ENCODE results near the gene FILIP1L.

FILIP1L gene

DNA sequence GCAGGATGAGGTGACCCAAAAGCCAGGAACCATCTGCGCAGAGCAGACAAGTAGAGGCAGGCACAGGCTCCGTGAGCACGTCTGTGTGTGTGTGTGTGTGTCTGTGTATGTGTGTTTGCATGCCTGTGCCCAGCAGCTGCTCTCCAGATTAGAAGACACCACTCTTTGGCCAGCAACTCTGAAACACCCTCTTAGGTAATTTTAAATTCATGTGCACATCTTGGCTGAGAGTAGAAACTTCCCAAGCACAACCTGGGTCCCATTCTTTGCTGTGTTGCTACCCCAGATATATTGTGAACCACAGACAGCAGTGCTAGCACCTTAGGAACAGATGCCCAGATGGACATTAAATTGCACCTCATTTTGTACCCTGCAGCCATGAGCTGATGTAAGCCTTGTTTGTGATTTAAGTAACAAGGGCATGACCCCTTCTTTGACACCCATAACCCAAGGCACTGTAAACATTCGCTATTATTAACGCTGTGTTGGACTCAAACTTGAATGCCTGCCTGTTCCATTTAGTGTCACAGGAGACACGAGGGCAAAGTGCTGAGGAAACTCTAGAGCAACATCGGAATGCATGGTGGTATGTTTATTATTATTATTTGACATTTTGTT lies at the start of gene FILIP1L:
FILIP1L (minus strand) TSS at position 89 of the 618 bp plus-strand sequence.
- DNase-seq: no peak

DNA sequence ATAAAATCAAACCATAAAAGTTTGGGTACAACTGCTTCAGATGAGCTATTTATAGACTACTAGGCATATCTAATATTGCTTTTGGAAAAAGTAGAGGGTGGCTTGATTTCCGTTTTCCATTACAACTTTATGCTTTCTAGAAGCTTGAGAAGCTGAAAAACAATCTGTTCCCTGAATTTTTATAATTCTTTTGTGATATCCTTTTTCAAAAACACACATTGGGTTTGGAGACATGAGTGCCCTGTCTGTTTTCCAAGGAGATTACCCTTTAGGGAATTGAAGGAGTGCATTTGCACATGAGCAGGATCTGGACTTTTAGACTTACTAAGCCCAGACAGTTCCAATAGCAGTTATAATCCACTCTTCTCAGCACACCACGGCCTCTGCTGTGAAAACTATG lies 49.5 kb upstream of the FILIP1L start:
- no peak for DNase-seq

DNA sequence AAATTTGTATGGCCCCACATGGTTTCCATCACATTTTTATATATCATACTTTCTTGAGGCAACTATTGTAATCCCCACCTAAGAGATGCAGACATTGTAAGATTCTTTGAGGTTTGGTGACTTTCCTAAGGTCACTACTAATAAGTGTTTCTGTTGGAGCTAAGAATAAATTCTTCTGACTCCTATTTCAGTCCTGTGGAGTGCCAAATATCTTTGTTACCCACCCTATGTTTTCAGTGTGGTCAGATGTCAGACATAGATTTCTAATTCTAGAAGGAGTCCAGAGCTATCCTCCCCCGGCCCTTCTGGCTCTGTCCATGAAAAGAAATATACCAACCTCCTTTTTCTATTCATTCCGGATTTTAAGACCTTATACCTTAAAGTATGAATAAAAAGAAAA lies 46.2 kb upstream of the FILIP1L start:
- no peak for DNase-seq

DNA sequence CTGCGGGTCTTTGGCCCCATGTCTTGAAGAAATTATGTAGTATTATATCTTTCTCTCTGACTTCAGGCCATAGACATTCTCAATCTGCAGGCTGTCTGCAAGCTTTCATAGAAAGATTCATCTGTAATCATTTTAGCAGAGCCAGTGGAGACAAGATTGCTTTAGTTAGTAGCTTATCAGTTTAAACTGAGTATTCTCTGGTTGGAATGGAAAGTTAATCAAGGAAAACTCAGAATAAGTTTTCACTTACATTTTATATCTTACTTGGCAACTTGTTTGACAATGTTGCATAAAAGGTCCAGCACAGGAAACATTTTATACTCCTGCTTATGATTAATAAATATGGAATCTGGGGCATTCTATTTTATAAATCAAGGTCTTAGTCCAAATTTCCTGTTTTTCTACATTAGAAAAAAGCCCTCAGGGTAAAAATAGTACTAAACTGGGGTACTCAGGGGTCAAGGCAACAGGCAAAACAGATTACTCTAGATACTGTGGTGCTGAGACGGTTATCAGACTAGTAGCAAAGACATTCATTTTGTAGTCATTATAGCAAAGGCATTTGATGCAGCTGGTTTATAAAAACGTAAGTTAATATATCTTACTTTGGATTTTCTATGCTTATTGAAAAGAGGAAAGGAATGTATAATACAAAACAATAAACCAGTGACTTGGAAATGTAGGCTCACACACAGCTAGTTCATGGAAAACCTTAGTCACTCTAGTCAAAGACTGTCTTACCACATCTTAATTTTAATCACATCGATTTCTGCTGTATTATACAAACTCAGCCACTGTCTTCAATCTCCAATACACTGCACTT lies 45.2 kb upstream of the FILIP1L start:
- no peak for DNase-seq

DNA sequence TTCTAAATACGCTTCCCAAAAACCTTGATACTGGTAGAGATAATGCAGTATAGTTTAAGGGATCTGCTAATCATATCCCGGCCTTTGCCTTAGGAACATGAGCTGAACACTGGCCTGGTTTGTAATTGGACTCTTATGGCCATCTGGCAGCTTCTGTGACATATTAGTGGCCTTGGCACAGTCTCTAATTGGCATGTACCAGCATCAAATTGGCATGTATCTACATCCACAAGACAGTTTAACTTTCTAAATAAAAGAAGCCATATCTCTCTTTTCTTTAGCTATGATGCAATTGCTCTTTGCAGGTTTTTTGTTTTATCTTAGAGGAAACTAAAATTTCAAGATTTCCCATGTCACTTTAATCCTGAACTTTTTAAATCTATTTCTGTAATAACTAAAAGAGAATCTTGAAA lies 44.6 kb upstream of the FILIP1L start:
- DNase-seq: no peak

DNA sequence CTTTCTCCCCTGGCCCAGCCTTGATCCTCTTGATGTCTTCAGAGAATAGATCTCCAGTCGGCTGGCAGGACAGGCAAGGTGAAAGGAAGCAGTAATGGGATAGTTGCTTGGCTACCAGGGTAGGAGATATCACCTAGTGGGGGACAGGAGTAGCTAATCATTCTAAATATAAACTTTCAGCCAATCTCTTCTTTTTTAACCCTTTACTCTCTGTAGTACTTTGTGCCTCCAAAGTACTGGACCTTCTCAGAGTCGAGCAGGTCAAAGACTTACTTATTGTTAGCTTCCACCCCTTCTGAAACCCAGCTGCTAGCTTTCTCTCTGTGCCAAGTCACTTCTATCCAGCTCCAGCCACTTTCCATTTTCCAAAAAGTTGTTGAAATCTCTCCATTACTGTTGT lies 43.4 kb upstream of the FILIP1L start:
- no peak for DNase-seq

DNA sequence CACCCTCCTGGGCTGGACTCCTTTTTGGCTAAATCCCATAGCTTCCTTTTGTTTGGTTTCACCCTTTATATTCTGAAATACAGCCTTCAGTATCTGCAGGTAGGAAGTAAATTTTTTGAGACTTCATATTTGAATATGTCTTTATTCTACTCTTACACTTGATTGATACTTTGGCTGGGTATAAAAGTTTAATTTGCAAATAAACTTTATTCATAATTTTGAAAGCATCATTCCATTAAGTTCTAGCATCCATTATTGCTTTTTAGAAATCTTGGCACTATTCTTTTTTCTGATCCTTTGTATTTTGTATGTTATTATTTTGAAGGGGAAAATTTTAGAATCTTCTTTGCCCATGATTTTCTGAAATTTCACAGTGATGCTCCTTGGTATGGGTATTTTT lies 41.3 kb upstream of the FILIP1L start:
- no peak for DNase-seq

DNA sequence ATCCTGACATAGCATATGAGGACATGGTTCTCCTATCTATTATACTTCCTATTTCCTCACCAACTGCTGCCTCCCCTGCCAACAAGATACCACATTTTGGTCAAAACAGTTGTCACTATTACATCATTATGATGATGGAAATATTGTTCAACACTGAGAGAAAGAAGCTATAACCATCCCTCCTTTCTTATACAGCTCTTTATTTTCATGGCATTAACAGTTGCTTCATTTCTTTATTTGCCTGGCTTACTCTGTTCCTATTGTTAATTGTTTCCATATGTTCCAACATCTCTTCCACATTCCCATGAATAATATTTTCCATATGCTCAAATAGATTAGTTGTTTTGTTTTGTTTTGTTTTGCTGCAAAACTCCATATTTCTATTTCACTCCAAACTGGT lies 40.8 kb upstream of the FILIP1L start:
- no peak for DNase-seq

DNA sequence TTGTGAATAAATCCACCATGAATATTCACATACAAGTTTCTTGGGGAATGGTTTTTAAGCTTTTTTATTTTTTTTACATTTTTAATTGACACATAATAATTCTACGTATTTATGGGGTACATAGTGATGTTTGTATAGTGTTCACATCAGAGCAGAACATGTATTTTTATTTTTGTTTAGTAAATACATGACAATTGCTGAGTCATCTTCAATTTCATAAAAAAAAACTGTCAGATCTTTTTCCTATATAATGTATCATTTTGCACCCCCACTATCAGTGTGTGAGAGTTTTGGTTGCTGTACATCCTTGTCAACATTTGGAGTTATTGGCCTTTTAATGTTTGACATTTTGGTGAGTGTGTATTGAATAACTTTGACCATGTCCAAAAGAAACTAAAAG lies 39.9 kb upstream of the FILIP1L start:
- no peak for DNase-seq

DNA sequence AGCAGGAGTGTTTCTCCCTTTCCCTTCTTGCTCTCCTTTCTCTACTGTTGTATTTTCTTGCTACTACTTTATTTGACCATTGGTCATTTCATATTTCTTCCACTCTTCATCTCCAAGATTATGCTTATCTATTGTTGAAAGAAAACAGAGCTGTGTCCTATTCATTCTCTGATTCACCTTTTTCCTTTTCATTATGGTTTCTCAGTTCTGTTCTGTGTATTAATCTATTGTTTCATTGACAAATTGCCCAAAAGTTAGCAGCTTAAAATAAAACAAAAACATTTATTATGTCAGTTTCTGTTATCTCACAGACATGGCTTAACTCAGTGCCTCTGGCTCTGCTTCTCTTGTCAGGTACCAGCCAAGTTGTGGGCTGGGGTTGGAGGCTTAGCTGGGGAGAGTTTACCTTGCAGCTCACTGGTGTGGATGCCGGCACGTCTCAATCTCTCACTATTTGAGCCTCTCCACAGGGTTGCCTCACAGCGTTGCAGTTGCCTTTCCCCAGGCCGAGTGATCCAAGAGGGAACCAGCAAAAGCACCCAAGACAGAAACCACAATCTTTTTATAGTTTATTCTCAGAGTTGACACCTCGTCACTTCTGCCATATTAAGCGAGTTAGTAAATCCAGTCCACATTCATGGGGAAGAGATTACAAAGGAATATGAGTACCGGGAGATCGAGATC lies 36.9 kb upstream of the FILIP1L start:
- DNase-seq: no peak

DNA sequence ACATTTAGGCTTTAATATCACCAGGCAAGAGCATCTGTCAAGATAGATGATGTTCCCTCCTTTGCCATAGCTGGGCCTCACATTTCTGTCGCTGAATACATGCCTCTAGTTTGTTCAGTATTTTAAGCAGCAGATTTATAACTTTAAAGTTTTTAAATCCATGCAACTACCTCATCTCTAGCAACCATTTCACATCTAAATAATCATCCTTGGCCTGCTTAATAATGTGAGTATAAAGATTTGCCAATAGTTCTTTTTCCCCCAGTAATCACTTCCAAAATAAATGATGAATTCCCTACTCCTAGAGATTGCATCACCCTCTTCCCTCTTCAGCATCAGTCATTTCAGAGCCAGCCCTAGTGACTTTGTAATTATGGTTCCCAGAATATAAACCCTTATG lies 36.2 kb upstream of the FILIP1L start:
- DNase-seq: no peak

DNA sequence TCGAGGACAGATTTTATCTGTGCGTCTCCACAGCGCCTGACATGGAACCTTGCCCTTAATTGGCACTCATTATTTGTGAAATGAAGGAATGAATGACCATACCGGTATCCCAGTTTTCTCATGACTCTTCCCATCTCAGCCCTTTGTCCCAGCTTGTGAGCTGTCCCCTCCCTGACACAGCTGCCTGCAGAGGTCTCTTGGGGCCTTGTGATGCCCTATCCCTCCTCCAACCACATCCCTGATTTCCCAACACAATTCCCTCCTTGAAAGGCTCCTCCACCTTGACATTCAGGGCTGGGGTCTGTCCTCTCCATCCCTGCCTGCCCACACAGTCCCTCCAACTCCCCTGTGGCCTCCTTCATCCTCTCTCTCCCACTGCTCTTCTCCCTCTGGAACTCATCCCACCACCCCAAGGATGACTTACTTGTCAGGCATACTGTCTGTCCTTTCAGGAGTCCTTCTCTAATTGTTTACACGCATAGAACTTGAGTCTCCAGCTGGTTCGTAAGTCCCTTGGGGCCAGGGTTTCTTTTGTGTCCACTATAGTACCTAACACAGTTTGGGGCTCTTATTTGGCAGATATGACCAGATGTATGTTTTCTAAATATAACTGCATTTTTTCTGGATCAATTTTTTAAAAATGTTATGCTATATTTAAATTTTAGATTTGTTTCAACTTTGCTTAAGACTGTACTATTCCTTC lies 35.6 kb upstream of the FILIP1L start:
- no peak for DNase-seq

DNA sequence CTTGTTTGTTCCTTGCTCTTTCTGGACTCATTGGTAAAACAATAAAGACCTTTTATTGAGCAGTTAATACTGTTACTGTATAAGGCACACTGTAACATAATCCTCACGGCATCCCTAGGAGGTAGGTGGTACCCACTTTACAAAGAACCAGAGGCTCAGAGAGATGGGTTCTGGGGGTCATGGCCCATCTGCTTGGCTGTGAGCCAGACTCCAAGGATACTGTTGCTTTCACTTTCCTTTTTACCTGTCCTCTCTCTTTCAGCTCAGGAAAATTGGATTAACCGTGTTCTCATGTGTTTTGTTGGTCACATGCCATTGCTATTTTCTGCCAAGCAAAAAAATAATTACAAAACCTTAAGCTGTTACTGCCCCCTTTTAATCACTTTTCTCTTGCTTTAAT lies 34.8 kb upstream of the FILIP1L start:
- no peak for DNase-seq

DNA sequence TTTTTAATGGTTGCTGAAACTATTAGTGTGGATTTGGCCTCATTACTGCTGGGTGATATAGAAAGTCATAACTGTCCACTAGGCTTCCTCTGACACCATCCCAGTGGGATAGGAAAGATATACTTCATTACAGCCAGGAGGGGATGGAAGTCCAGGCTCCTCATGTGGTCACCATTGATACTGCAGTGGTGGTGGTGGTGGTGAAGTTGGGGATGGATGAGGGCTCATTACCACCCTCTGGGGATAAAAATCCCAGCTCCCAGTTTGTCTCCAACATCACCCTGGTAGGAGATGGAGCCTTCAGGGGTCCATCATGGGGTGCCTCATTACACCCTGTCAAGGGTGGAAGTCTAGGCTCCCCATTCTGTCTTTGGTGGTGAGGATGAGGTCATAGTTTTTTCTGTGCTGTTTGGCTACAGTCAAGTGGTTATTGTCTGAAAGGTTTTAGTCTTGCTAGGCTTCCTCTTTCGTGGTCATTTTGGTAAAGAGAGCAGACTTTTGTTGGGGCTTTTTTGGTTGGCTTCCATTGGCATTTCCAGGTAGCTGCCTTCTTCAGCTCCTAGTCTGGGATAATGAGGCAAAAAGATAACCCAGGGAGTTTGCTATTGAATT lies 30.1 kb upstream of the FILIP1L start:
- no peak for DNase-seq

DNA sequence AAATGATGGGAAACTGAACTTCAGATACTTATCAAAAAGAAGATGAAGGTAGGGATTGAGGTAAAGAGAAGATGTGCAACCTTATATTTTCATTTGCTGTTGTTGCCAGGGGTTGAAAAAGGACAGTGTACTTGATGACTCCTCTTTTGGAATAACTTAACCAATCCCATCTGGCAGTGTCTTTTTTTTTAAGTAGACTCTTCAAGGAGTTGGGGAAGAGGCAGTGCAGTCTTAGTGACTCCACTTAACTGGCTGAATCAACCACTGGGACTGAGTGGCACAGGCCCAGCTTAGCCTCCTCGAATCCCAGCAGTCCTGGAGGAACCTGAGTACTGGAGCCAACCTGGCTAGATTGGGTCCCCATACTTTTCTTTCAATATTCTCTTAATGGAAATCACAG lies 27.3 kb upstream of the FILIP1L start:
- DNase-seq: no peak

DNA sequence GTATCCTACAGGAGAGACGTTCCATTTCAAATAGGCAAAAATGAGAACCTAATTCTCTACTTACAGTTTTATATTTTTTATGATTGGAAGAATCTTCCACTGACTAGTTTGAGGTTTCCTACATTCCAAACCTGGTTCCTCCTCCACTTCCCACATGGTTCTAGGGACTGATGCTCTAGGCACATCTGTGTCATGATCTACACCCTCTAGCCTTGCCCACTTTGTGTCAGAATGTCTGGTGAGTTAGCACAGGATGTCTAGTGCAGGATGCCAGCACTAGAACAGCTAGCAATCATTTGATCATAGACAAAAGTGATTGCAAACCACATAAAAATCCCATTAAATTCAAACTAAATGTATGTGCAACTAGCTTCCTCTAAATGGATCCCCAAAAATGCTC lies 26.7 kb upstream of the FILIP1L start:
- no peak for DNase-seq

DNA sequence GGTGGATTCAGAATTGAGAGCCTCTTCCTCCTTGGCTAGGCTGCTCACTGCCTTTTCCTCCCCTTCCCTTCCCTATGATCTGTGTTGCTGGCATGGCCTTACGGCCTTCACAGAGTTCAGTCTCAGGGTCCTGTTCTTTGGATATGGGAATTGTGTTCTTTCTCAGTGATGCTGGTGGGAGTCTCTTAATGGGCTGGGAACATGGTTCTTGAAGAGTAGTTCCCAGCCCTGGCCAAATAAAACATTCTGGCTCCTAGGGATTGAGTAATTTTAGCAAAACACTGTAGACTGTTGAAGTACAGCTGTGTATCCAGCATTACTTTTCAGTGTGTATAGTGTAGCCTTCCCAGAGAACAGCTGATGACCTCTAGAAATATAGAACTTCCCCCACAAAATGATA lies 22.6 kb upstream of the FILIP1L start:
- DNase-seq: no peak

DNA sequence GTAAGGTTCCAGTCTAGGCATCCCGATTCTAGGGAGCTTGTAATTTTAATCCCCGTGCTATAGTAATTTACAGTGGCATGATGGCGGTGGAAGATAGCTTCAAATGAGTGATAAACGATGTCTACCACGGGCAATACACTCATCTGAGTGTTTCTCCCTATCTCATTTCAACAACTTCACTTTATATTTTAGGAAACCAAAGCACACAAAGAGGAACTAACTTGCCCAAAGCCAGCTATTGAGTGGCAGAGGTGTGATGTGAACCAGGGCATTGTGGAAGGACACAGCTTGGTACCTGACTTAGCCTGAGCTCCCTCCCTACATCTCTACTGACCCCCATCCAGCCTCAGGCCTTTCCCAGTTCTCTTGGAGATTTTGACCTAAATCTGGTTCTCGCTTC lies 16.9 kb upstream of the FILIP1L start:
- DNase-seq: no peak

DNA sequence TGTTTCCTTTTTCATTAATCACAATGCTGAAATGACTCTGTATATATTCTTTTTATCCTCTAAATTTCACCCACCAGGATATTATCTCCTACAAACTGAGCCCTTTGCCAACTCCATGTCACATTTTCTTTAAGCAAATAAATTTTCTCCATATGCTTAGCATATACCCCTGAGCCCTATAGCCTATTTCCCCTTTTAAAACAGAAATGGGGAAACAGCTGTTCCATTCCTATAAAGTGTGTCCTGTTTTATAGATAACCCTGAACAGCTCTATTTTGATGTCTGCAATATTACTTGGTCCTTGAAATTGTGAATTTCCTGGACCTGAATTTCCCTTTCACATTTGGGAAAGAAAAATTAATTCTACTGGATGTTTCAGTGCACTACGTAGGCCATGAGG lies 15.6 kb upstream of the FILIP1L start:
- DNase-seq: no peak

DNA sequence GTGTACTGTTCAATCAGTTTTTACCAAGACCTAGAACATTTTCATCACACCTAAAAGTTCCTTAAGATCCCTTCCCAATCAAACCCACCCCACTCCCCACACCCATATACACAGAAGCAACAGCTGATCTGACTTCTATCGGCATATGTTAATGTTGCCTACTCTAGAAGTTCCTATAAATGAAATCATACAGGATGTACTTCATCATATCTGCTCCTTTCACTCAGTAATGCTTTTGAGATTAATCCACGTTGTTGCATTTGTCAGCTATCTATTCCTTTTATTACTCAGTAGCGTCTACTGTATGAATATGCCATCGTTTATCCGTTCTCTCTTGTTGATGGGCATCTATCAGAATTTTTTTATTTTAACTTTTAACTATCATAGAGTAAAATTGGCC lies 14.3 kb upstream of the FILIP1L start:
- DNase-seq: no peak

DNA sequence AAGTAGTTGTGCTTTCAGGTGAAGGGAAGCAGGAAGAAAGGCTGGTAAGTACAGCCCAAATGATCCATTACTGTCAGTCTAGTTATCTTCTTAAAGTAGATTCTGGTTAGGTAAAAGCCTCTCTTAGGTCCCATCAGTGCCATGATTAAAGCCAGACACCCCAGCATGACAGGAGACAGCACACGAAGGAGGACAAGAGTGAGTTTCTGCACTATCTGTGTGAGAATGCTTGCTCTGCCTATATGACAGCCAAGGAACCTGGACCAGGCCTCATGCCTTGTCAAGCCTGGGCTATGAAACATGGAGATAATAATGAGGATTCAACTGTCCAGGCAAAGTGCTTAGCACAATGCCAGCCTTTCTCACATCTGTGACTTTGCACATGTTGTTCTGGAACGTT lies 13.5 kb upstream of the FILIP1L start:
- no peak for DNase-seq

Data from amygdala (tissue), 56 donors.